ENCODE results near the gene R3HDM1.

DNA sequence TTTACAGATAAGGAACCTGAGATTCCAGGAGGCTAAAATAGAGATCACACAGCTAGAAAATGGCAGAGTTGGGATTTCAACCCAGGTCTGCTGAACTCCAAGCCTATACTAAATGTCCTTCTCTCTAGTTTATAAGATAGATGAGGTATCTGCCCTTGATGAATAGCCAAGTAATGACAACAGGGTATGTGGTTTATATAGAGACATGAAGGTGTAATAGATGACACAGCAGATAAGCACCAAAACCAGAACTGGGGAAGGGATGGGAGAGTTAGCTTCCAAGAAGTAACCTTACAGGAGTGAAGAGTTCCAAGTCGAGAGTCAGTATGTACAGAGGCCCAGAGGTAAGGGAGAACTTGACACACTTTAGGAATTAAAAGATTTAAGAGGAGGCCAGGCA lies 105.7 kb downstream of the R3HDM1 start:
- no peak for TF ChIP-seq CTCF (IDR thresholded peaks at IDR 0.05)
- no peak for TF ChIP-seq POLR2A (IDR thresholded peaks at IDR 0.05)
